ENCODE results near the gene NUTF2.
"Not testable (repeated sequence)": the region's sequence is repeated elsewhere in the genome, so short reads cannot be mapped to it uniquely, and the experiment has no call there.

Gene NUTF2

DNA sequence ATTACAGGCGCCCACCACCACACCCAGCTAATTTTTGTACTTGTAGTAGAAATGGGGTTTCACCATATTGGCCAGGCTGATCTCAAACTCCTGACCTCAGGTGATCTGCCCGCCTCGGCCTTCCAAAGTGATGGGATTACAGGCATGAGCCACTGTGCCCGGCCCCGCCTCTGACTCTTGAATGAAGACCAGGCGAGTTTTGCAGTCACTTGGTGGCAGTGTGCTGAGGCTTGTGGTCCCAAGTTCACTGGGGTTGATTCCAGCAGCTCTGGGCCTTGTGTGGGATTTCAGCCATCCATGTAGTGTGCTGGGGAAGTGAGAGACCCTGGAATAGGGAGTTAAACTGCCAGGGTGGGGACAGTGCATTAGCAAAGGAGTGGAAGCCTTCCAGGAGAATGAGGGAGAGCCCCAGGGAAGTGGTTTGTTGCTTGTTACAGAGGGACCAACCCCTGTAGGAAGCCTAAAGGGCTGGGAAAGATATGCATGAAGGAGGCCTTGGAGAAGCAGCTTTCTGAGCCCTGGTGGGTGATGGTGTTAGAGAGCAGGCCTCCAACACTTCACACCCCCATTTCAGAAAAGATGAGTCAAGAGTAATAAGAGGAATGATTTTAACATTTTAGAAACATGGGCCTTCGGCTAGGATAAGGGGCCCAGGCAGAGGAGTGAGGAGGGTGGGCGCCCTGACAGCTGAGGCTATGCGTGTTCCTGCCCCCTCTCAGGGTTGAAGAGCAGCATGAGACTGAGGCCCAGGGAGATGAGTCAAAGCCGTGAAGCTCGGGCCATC, 60.9 kb downstream of the NUTF2 start:
- no peak overlapping the region for H3K4me3 Mint-ChIP-seq
- H3K27ac Mint-ChIP-seq = peak overlapping the region; percentile 87
- no peaks in the 10 kb centered on the region for H3K27me3 Mint-ChIP-seq (ENCODE audit: low read depth, poor library complexity)
- TF ChIP-seq, protein P1, sequence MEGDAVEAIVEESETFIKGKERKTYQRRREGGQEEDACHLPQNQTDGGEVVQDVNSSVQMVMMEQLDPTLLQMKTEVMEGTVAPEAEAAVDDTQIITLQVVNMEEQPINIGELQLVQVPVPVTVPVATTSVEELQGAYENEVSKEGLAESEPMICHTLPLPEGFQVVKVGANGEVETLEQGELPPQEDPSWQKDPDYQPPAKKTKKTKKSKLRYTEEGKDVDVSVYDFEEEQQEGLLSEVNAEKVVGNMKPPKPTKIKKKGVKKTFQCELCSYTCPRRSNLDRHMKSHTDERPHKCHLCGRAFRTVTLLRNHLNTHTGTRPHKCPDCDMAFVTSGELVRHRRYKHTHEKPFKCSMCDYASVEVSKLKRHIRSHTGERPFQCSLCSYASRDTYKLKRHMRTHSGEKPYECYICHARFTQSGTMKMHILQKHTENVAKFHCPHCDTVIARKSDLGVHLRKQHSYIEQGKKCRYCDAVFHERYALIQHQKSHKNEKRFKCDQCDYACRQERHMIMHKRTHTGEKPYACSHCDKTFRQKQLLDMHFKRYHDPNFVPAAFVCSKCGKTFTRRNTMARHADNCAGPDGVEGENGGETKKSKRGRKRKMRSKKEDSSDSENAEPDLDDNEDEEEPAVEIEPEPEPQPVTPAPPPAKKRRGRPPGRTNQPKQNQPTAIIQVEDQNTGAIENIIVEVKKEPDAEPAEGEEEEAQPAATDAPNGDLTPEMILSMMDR (IDR thresholded peaks at IDR 0.05) = no peak
- peaks cover 28% of the 10 kb centered on the region for H3K36me3 Mint-ChIP-seq (ENCODE audit: low read depth)
- H3K4me1 Mint-ChIP-seq = no peaks in the 10 kb centered on the region
- no peaks in the 10 kb centered on the region for H3K9me3 Mint-ChIP-seq
- no peak for DNase-seq

DNA sequence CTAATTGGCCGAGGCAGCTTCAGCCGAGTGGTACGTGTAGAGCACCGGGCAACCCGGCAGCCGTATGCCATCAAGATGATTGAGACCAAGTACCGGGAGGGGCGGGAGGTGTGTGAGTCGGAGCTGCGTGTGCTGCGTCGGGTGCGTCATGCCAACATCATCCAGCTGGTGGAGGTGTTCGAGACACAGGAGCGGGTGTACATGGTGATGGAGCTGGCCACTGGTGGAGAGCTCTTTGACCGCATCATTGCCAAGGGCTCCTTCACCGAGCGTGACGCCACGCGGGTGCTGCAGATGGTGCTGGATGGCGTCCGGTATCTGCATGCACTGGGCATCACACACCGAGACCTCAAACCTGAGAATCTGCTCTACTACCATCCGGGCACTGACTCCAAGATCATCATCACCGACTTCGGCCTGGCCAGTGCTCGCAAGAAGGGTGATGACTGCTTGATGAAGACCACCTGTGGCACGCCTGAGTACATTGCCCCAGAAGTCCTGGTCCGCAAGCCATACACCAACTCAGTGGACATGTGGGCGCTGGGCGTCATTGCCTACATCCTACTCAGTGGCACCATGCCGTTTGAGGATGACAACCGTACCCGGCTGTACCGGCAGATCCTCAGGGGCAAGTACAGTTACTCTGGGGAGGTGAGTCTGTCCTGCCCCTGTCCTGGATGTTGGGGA, 62.5 kb downstream of the NUTF2 start:
- TF ChIP-seq, protein P1 (IDR thresholded peaks at IDR 0.05) = no peak
- Mint-ChIP-seq H3K36me3 (ENCODE audit: low read depth) (peaks cover 21% of the 10 kb centered on the region), H3K4me3 (no peak overlapping the region), H3K9me3 (no peaks in the 10 kb centered on the region), H3K27me3 (ENCODE audit: low read depth, poor library complexity) (no peaks in the 10 kb centered on the region), H3K4me1 (no peaks in the 10 kb centered on the region), H3K27ac (no peak overlapping the region)
- DNase-seq = no peak

DNA sequence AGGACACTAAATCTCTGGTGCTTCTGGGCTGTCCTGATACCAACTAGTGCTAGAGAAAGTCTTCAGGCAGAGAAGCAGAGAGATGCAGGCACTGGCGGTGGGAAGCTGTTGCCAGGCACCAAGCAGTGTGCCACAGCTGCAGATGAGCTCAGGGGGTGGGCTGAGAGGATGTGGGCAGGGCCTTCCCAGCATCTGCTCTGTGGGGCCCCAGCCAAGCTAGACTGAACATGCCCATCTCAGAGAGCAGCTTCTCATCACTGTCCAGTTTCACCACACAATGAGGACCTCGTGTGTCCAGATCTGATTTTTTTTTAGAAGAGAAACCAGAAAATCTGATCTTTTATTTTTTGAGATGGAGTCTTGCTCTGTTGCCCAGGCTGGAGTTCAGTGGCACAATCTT, 63.4 kb downstream of the NUTF2 start:
- Mint-ChIP-seq H3K27me3 (ENCODE audit: low read depth, poor library complexity) (peaks cover 3% of the 10 kb centered on the region), H3K4me3 (no peak overlapping the region), H3K36me3 (ENCODE audit: low read depth) (peaks cover 18% of the 10 kb centered on the region), H3K27ac (no peak overlapping the region), H3K4me1 (no peaks in the 10 kb centered on the region), H3K9me3 (no peaks in the 10 kb centered on the region)
- no peak for DNase-seq
- TF ChIP-seq, protein P1 (IDR thresholded peaks at IDR 0.05) = no peak

DNA sequence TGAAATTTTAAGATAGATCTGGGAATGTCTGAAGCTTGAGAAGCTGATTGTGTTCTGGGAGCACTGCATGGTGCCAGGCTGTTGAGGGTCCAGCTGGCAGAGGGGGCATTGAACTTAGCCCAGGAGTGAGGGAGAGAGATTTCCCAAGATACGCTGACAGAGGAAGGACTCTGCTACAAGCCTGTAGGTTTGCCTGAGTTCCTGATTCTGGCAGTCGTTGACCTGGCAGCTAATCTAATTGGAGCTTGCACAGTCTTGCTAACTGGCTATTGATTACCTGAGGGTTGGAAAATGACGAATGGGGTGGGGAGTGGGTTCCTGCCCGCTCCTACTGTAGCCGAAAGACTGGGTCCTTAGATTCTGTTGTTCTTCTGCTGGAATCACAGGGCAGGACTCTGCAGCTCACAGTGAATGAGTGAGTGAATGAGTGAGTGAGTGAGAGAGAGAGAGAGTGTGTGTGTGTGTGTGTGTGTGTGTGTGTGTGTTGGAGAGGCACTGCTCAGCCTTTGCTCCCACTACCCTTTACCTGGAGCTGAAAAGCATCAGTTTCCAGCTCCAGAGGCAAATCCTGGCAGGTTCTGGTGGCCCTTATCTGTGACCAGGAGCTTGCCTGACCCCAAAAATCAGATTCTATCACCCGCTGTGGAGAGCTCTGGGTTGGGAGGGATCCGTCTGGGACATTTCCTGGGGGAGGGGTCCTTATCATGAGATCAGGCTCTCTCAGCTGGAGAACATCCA, 68.2 kb downstream of the NUTF2 start:
- Mint-ChIP-seq H3K4me3 (no peak overlapping the region), H3K9me3 (no peaks in the 10 kb centered on the region), H3K27ac (peak overlapping the region; percentile 46), H3K27me3 (ENCODE audit: low read depth, poor library complexity) (peaks cover 3% of the 10 kb centered on the region), H3K4me1 (peaks cover 19% of the 10 kb centered on the region), H3K36me3 (ENCODE audit: low read depth) (peaks cover 15% of the 10 kb centered on the region)
- TF ChIP-seq, protein P1 (IDR thresholded peaks at IDR 0.05) = no peak
- DNase-seq = no peak

DNA sequence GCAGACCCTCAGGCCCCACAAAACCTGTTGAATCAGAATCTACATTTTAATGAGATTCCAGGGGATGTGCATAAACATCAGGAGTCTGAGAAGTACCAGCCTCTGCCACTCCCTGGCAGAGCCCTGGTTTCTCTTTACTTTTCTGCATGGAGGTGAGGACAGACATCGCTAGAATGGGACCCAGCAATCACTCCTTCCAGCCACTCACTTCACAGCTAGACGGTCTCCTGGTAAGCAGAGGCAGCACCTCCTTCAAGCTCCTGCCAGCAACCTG, 68.7 kb downstream of the NUTF2 start:
- DNase-seq = not testable (repeated sequence)
- peaks cover 19% of the 10 kb centered on the region for H3K4me1 Mint-ChIP-seq

More for the DNA sequence above, 68.7 kb downstream of the NUTF2 start:
- H3K36me3 Mint-ChIP-seq (ENCODE audit: low read depth) = peaks cover 14% of the 10 kb centered on the region
- H3K27me3 Mint-ChIP-seq (ENCODE audit: low read depth, poor library complexity); H3K9me3 Mint-ChIP-seq; H3K4me3 Mint-ChIP-seq: not testable (repeated sequence)
- H3K27ac Mint-ChIP-seq = peak overlapping the region; percentile 57
